GM18499 (cell line): ENCODE results near the gene CCDC82.

Source experiments
- ATAC-seq: cut with Tn5 transposase; IDR thresholded peaks from one replicate; pipeline ENCODE4 v1.9.1; 2021; ENCODE audit warnings: moderate number of reproducible peaks; ENCODE audit not compliant: insufficient read depth, unreplicated experiment

CCDC82 gene

GRCh38 chr11:96310236-96310635 is 79.5 kb downstream of the CCDC82 start:
- no peak for ATAC-seq

DNA sequence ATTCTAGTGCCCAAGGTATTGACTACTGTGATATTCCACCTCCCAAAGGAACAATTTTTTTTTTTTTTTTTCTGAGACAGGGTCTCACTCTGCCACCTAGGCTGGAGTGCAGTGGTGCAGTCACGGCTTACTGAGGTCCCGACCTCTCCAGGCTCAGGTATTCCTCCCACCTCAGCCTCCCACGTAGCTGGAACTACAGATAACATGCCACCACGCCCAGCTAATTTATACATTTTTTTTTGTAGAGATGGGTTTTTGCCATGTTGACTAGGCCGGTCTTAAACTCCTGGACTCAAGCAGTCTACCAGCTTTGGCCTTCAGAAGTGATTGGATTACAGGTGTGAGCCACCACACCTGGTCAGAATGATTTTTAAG is 80.1 kb downstream of the CCDC82 start:
- no peak for ATAC-seq

GRCh38 chr11:96309016-96309642 is 80.6 kb downstream of the CCDC82 start:
- ATAC-seq = no peak

DNA sequence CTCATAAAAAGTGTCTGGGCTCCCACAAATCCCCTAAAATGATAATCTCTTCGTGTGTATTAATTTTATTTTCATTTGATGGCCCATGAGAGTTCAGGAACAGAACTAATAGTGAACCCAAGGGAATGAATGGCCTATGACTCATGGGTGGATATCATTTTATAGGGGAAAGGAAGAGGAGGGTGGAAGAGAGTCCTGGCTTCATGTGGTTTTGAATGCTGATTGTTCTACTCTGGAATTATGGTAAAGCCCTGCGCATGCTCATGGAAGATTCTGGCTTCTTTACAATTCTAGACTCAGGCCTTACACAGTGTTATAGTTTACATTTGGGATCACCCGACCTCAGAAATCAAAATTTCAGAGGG is 82.0 kb downstream of the CCDC82 start:
- ATAC-seq = no peak

GRCh38 chr11:96306933-96307775 is 82.6 kb downstream of the CCDC82 start:
- no peak for ATAC-seq

- no peak for ATAC-seq
Observed at GRCh38 chr11:96306600-96306932, 83.1 kb downstream of the CCDC82 start.

DNA sequence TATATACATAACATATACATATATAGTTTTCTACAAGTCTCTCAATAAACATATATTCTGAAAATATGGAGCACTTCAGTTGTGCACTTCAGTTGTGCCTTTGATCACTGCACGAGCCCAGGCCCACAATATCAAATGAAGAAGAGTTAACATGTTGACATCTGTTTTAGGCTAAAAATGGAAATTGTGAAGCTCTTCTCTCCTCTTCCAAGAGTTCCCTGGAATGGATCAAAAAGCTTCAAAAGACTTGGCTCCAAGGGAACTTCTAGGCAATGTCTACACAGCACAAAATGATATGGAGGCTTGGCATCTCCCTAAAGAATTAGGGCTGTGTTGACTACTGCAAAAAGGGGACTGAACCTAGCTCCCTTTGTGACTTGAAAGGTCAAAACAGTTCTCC is 83.6 kb downstream of the CCDC82 start:
- ATAC-seq = no peak

DNA sequence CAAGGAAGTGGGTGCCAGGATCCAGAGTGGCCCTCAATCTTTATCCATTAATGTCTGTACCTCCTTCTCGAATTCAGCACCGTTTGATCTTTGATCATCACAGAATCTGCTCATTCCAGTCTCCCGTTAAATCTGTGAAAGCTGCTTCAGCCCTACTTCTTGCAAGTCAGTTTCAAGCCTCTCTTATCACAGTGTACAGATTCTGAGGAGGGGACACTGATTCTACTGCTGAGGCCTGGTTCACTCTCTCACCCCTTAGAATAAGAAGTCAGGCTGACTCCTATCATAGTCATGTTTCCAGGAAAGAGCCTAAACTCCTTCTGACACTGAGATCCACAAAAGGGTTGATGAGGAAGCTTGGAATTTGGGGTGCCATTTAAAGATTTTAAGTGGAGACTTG is 85.7 kb downstream of the CCDC82 start:
- no peak for ATAC-seq

GRCh38 chr11:96303064-96303463 is 86.6 kb downstream of the CCDC82 start:
- ATAC-seq = no peak
